K562 (cell line): ENCODE results near the gene MAP3K20. TPM values are rescaled to one million over a fixed set of nuclear protein-coding genes. Genes with fewer than 3 reads are reported as not detected.

Experiments
- ASH1L ChIP-seq: fragments of 450-650 bp; IDR thresholded peaks from 2 replicates; pipeline ENCODE4 v1.6.1; 2018; ENCODE audit warnings: borderline replicate concordance, mild to moderate bottlenecking, low read depth; ENCODE audit not compliant: partially characterized antibody
- CREB1 ChIP-seq, 2 experiments: sonication (generic) in 1 of 2; formaldehyde crosslinking in 1 of 2; IDR thresholded peaks; 2 replicates each; pipeline versions ENCODE4 v1.6.1 to v1.8.0; 2012 to 2022; ENCODE audit warnings: inconsistent platforms in 1 of 2, mild to moderate bottlenecking in 1 of 2, missing genetic modification reagents in 1 of 2, moderate library complexity in 1 of 2
- EGR1 ChIP-seq: fragments of 450-650 bp; conservative IDR thresholded peaks from 2 replicates; pipeline ENCODE4 v1.6.1; 2017; ENCODE audit warnings: mild to moderate bottlenecking
- FOSL1 ChIP-seq: fragments of 200-800 bp; sonication (Bioruptor generic); conservative IDR thresholded peaks from 2 replicates; pipeline ENCODE4 v1.6.1; 2016; ENCODE audit warnings: missing genetic modification characterization, missing compliant biosample characterization
- GATAD2A ChIP-seq: fragments of 450-650 bp; IDR thresholded peaks from 2 replicates; pipeline ENCODE4 v1.6.1; 2017
- HDAC1 ChIP-seq, 2 experiments: fragments of 450-650 bp; IDR thresholded peaks; 2 replicates each; pipeline ENCODE4 v1.6.1; 2016 to 2017; ENCODE audit warnings: inconsistent platforms in 1 of 2, mild to moderate bottlenecking in 1 of 2, moderate library complexity in 1 of 2
- HOMEZ ChIP-seq: fragments of 250-450 bp; sonication (Bioruptor Pico); IDR thresholded peaks from 2 replicates; pipeline ENCODE4 v1.4.0; 2020; ENCODE audit warnings: mild to moderate bottlenecking, moderate library complexity
- MAZ ChIP-seq, 2 experiments: fragments of 450-650 bp in 1 of 2; sonication (generic) in 1 of 2; formaldehyde crosslinking; IDR thresholded peaks in 1 of 2; conservative IDR thresholded peaks in 1 of 2; 2 replicates each; pipeline versions ENCODE4 v1.4.0 to v1.5.0; 2020; ENCODE audit warnings: mild to moderate bottlenecking in 1 of 2, missing genetic modification reagents in 1 of 2
- MCM2 ChIP-seq: fragments of 450-650 bp; IDR thresholded peaks from 2 replicates; pipeline ENCODE4 v1.6.1; 2017; ENCODE audit warnings: low read depth, mild to moderate bottlenecking
- NFE2 ChIP-seq: IDR thresholded peaks from 2 replicates; pipeline ENCODE4 v1.6.1; 2014; ENCODE audit warnings: antibody characterized with exemption, low read depth
- PHB2 ChIP-seq: fragments of 450-650 bp; IDR thresholded peaks from 2 replicates; pipeline ENCODE4 v1.6.1; 2017; ENCODE audit warnings: low read depth
- PREB ChIP-seq: sonication (generic); formaldehyde crosslinking; IDR thresholded peaks from 2 replicates; pipeline ENCODE4 v1.8.1; 2023; ENCODE audit warnings: mild to moderate bottlenecking, missing genetic modification reagents
- SP1 ChIP-seq: sonication (generic); formaldehyde crosslinking; IDR thresholded peaks from 2 replicates; pipeline ENCODE4 v1.8.1; 2022; ENCODE audit warnings: mild to moderate bottlenecking, missing genetic modification reagents
- TBL1XR1 ChIP-seq, 2 experiments: IDR thresholded peaks; 2 replicates each; pipeline ENCODE4 v1.6.1; 2012; ENCODE audit warnings: improper control_type of control experiment in 2 of 2, low read length in 2 of 2, mild to moderate bottlenecking in 1 of 2
- ZNF121 ChIP-seq: sonication (generic); formaldehyde crosslinking; conservative IDR thresholded peaks from 2 replicates; pipeline ENCODE4 v1.8.0; 2022; ENCODE audit warnings: missing genetic modification reagents
- ZNF165 ChIP-seq: fragments of 250-450 bp; sonication (Bioruptor Pico); IDR thresholded peaks from 2 replicates; pipeline ENCODE4 v1.4.0; 2020; ENCODE audit warnings: borderline replicate concordance
- ZNF23 ChIP-seq: fragments of 250-450 bp; sonication (Bioruptor Pico); IDR thresholded peaks from 2 replicates; pipeline ENCODE4 v1.4.0; 2020; ENCODE audit warnings: mild to moderate bottlenecking
- ZNF282 ChIP-seq: sonication (generic); formaldehyde crosslinking; IDR thresholded peaks from 2 replicates; pipeline ENCODE4 v1.8.1; 2023; ENCODE audit warnings: missing genetic modification reagents
- ZNF592 ChIP-seq: fragments of 450-650 bp; IDR thresholded peaks from 2 replicates; pipeline ENCODE4 v1.6.1; 2017; ENCODE audit warnings: antibody characterized with exemption, mild to moderate bottlenecking
- polyA plus RNA-seq, 8 experiments: library from polyadenylated mRNA; depleted of rRNA in 4 of 8; stranded (reverse) in 5 of 8; unstranded in 3 of 8; fragments of >200 nt; fragmentation: Nextera tagmentation in 2 of 8; fragmentation: Illumina TruSeq in 1 of 8; extraction: Ambion mirVana in 2 of 8; extraction: Trizol in 1 of 8; gene quantifications; 2 replicates each; pipeline versions ENCODE4 v1.2.1 to v1.2.3, GENCODE V29; 2011 to 2014; ENCODE audit warnings: inconsistent platforms in 1 of 8, missing spikeins in 1 of 8
- total RNA-seq, 7 experiments: library from RNA; depleted of rRNA in 6 of 7; stranded (reverse); fragments of >200 nt in 6 of 7; fragmentation: Illumina TruSeq in 2 of 7; extraction: Trizol in 2 of 7; gene quantifications; 2 replicates each; pipeline versions ENCODE4 v1.2.1 to v1.2.3, GENCODE V29; 2011 to 2021; ENCODE audit warnings: low replicate concordance in 1 of 7

Gene MAP3K20
- total and polyA plus RNA-seq, 9 of the 15 experiments (the other 6 are each of a cell fraction or from before 2014, with no cell fraction given) = 9.8 to 34.2 (median 27.3) TPM

- TF ChIP-seq ZNF592 (no peak; the same call in 1 of the 2 replicates), FOSL1 (0 out of 2 replicates have a peak, but pooled peaks have one; percentile 12), SP1 (CRISPR knock-in tag) (no peak), ZNF165 (CRISPR knock-in tag) (no peak), NFE2 (peak; percentile 15; the same call in 1 of the 2 replicates), EGR1 (peak; percentile 66), GATAD2A (peak; percentile 94; the same call in 1 of the 2 replicates), ASH1L (no peak), CREB1 (IDR thresholded peaks at IDR 0.05) (no peak; the same call in 1 of the 2 replicates), CREB1 (CRISPR knock-in tag; IDR thresholded peaks at IDR 0.05) (peak; percentile 48; the same call in 1 of the 2 replicates), TBL1XR1 (IDR thresholded peaks at IDR 0.05; ENCODE audit: low read length in 2 of 2) (peak in 1 of 2 experiments; percentile 58; a peak in 1 of 4 replicates), HDAC1 (IDR thresholded peaks at IDR 0.05) (peak in 1 of 2 experiments; percentile 52; a peak in 1 of 4 replicates), MAZ (CRISPR knock-in tag; conservative IDR thresholded peaks at IDR 0.05 in 1 of 2, IDR thresholded peaks at IDR 0.05 in 1 of 2) (peak; percentile 43 to 91; a peak in 3 of 4 replicates), PREB (CRISPR knock-in tag) (no peak), ZNF121 (no peak), MCM2 (no peak), HOMEZ (CRISPR knock-in tag) (no peak), ZNF23 (CRISPR knock-in tag) (no peak), ZNF282 (0 out of 2 replicates have a peak, but pooled peaks have one; percentile 34), PHB2 (no peak)
These were observed at the start of gene MAP3K20 (continued) for GRCh38 chr2:173075781-173076580.
